Body of pancreas (tissue), 4 donors: ENCODE data around the gene THSD4.

ENCODE experiments used
- CTCF ChIP-seq, 7 experiments: fragments of 450-650 bp in 4 of 7; fragments of 200-600 bp in 3 of 7; sonication (generic) in 3 of 7; IDR thresholded peaks; one replicate each; pipeline ENCODE4 v1.5.1; 2016 to 2019; ENCODE audit warnings: antibody characterized with exemption in 7 of 7
- POLR2A ChIP-seq, 3 donors: fragments of 450-650 bp; IDR thresholded peaks; one replicate each; pipeline ENCODE4 v1.6.1; 2016; ENCODE audit warnings: antibody characterized with exemption in 3 of 3, mild to moderate bottlenecking in 2 of 3

GRCh38 chr15:71091601-71092000 lies 23.7 kb upstream of the THSD4 start:
- TF ChIP-seq CTCF (IDR thresholded peaks at IDR 0.05) = no peak
- TF ChIP-seq POLR2A (IDR thresholded peaks at IDR 0.05) = no peak
